ENCODE results near the gene KRT79. TPM values are rescaled to one million over a fixed set of nuclear protein-coding genes. Genes with fewer than 3 reads are reported as not detected.
A peak's percentile ranks its signal among the peaks of the same experiment; 100 is the strongest.

KRT79 gene
- total RNA-seq, 4 donors from 2014 or later: not detected

DNA sequence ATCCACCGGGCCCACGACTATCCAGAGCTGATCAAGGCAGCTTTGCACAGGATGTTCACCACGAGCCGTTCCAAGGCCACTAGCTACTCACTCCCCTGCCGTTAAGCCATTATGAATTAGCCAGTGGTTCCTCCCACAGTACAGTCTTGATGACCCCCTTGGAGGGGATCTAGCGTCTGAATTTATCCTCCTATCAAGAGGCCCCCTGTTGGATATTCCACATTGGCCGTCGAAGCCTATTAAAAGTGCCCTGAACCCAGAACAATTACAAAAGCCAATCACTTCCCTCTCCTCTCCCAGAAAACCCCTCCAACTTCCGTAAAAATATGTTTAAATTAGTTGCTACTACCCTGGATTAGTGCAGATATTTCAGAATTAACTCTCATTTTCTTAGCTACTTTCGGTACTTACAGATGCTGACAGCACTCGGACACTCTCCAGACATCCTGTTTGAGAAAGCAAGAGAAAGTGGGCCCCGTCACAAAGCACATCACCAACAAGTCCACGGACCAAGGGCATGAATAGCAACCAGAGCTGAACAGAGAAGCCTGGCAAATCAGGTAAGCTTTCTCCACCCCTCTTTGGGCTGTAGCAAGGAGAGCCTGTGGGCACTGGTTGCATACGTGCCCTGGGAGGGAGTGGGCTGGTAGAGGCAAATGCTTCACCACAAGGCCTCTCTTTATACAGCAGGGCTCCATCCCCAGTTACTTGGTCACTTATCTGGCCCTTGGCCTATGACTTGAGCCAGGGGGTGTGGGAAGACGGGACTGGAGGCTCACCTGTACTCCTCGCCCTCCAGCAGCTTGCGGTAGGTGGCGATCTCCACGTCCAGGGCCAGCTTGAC lies 43.5 kb downstream of the KRT79 start:
- Histone ChIP-seq H3K27ac (replicated peaks in 1 of 4) (no peak overlapping the region), H3K36me3 (no peaks in the 10 kb centered on the region), H3K27me3 (peaks cover 0 to 54% (median 13%) of the 10 kb centered on the region in 4 donors), H3K9me3 (no peaks in the 10 kb centered on the region), H3K4me1 (peaks cover 0 to 10% (median 8%) of the 10 kb centered on the region in 4 donors), H3K4me3 (peak overlapping the region in 3 of 4 donors; percentile 14 to 20 (median 18))
- TF ChIP-seq, protein P1, sequence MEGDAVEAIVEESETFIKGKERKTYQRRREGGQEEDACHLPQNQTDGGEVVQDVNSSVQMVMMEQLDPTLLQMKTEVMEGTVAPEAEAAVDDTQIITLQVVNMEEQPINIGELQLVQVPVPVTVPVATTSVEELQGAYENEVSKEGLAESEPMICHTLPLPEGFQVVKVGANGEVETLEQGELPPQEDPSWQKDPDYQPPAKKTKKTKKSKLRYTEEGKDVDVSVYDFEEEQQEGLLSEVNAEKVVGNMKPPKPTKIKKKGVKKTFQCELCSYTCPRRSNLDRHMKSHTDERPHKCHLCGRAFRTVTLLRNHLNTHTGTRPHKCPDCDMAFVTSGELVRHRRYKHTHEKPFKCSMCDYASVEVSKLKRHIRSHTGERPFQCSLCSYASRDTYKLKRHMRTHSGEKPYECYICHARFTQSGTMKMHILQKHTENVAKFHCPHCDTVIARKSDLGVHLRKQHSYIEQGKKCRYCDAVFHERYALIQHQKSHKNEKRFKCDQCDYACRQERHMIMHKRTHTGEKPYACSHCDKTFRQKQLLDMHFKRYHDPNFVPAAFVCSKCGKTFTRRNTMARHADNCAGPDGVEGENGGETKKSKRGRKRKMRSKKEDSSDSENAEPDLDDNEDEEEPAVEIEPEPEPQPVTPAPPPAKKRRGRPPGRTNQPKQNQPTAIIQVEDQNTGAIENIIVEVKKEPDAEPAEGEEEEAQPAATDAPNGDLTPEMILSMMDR (IDR thresholded peaks at IDR 0.05): no peak
- TF ChIP-seq POLR2AphosphoS5 (IDR thresholded peaks at IDR 0.05) (no peak), EP300 (IDR thresholded peaks at IDR 0.05) (no peak), POLR2A (IDR thresholded peaks at IDR 0.05; ENCODE audit: low read depth) (no peak)
- 66% methylated on average over 19 of the region's 19 CpGs for WGBS
- intact Hi-C loops (cut with DNase I): no loop called here
- no peak for DNase-seq (ENCODE audit: extremely low spot score)

DNA sequence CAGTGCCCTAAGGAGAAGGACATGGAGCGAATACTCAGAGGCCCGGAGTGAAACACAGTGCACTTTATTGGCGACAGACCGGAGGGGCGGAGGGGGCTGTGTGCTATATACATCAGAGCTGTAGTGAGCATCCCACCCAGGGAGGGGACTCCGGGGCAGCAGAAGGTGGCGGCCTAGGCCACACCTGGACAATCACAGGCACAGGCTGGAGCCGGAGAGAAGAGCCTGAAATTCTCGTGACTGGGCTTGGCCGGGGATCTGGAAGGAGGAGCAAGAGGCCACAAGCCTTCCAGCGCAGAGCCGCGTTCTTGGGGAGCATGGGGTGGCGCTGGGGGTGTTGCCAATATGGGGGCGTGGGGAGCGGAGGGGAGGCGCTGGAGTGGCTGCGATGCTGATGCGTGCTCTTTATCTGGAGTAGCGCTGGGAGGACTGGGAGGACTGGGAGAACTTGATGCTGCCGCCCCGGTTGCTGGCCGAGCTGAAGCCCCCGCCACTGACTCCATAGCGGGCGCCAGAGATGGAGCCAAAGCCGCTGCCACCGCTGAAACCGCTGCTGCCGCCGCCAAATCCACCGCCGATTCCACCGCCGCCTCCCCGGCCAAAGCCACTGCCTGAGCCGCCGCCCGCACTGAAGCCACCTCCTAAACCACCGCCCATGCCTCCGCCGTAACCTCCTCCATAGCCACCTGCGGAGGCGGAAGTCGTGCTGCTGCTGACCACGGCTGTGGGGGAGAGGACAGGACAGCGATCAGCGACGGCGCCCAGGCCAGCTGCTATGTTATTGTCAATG lies 44.3 kb downstream of the KRT79 start:
- H3K4me1 ChIP-seq: peaks cover 0 to 10% (median 8%) of the 10 kb centered on the region in 4 donors
- TF ChIP-seq POLR2AphosphoS5 (IDR thresholded peaks at IDR 0.05): no peak
- TF ChIP-seq, protein P1 (IDR thresholded peaks at IDR 0.05): no peak
- 35% methylated on average over 26 of the region's 50 CpGs for WGBS
- DNase-seq (ENCODE audit: extremely low spot score): no peak
- peak overlapping the region in 3 of 4 donors; percentile 14 to 20 (median 18) for H3K4me3 ChIP-seq
- H3K27me3 ChIP-seq: peaks cover 0 to 59% (median 13%) of the 10 kb centered on the region in 4 donors
- intact Hi-C loops (cut with DNase I): no loop called here
- H3K27ac ChIP-seq (replicated peaks in 1 of 4): no peak overlapping the region
- no peaks in the 10 kb centered on the region for H3K9me3 ChIP-seq
- no peaks in the 10 kb centered on the region for H3K36me3 ChIP-seq

DNA sequence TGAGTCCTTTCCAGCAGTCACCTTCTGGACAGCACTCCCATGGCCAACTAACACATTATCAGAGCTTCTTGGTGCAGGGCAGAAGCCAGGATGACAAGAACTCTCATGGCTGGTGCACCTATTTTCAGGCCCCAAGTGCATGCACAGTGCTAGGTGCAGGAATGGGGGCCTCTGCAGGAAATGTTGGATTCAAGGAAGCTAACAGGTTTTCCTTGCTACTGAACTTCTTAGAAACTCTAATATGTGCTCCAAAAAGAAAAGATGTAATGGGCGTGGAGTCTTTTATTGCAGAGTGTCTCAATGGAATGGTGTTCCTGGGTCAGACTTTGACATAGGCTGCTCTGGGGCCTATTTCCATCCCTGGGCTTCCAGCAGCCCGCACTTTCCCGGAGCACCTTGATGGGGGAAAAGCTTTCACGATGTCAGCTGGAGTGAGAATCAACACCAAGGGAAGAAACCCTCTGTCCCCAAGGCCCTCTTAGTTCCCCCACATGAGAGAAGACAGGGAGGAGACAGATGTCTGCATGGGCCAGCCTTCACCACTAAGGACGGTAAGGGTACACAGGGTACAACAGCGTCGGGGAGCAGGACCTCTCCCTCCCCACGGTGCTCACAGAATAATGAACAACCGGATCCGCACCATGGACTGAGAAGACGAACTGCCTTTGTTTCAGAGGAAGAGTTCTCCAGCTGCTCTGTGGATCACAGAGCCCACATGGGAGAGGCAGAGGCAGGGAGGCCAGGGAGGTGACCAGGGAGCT lies 45.1 kb downstream of the KRT79 start:
- peaks cover 0 to 57% (median 13%) of the 10 kb centered on the region in 4 donors for H3K27me3 ChIP-seq

DNA sequence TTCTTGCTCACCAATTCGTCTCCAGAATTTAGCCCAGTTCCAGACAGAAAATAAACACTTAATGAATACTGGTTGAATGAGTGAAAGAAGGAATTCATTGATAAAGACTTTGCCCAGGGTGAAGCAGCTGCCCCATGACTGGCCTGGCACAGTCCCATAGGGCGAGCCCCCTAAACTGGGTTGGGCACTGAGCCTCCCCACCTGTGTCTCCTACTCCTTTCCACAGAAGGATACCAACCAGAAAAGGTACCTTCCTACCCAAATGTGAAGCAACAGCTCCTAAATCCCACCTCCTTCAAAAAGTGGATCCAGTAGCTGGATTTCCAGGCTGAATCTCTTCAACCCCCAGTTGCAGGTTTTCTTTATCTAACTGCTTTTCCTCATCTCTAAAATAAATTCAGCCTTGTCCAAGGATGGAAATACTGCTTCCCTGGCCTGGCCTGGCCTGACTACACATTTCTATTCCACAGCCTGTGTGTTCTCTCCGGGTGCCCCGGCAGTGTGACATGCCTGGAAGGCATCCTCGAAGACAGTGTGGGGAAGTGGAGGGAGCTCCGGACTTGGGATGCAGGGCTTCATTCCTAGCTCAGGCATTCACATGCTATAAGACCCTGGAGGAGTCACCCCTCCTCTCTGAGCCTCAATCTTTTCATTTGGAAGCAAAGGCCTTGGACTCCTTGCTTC lies 45.8 kb downstream of the KRT79 start:
- Histone ChIP-seq H3K4me1 (peaks cover 0 to 10% (median 8%) of the 10 kb centered on the region in 4 donors), H3K9me3 (no peaks in the 10 kb centered on the region), H3K4me3 (no peak overlapping the region), H3K36me3 (no peaks in the 10 kb centered on the region), H3K27me3 (peaks cover 0 to 56% (median 13%) of the 10 kb centered on the region in 4 donors), H3K27ac (replicated peaks in 1 of 4) (no peak overlapping the region)
- intact Hi-C loops (cut with DNase I): no loop called here
- TF ChIP-seq POLR2AphosphoS5 (IDR thresholded peaks at IDR 0.05): no peak
- TF ChIP-seq POLR2A (IDR thresholded peaks at IDR 0.05; ENCODE audit: low read depth): no peak
- TF ChIP-seq, protein P1 (IDR thresholded peaks at IDR 0.05): no peak
- TF ChIP-seq EP300 (IDR thresholded peaks at IDR 0.05): no peak
- WGBS: 67% methylated on average over 6 of the region's 6 CpGs
- DNase-seq (ENCODE audit: extremely low spot score): no peak

More for the DNA sequence above, 45.1 kb downstream of the KRT79 start:
- WGBS: 89% methylated on average over 11 of the region's 11 CpGs
- DNase-seq (ENCODE audit: extremely low spot score): no peak
- Histone ChIP-seq H3K4me3 (no peak overlapping the region), H3K9me3 (no peaks in the 10 kb centered on the region), H3K27ac (replicated peaks in 1 of 4) (no peak overlapping the region), H3K4me1 (peaks cover 0 to 10% (median 8%) of the 10 kb centered on the region in 4 donors), H3K36me3 (no peaks in the 10 kb centered on the region)
- intact Hi-C loops (cut with DNase I): no loop called here
- no peak for TF ChIP-seq POLR2A (IDR thresholded peaks at IDR 0.05; ENCODE audit: low read depth)
- TF ChIP-seq POLR2AphosphoS5 (IDR thresholded peaks at IDR 0.05): no peak
- TF ChIP-seq EP300 (IDR thresholded peaks at IDR 0.05): no peak
- TF ChIP-seq, protein P1 (IDR thresholded peaks at IDR 0.05): no peak
